Measurements from ENCODE around the gene EFR3B. TPM values are rescaled to one million over a fixed set of nuclear protein-coding genes. Genes with fewer than 3 reads are reported as not detected.

The EFR3B gene
- polyA plus RNA-seq, 1 of the 3 experiments (the other 2 are of a cell fraction): 1.5 TPM

GRCh38 chr2:25076749-25077148 is 34.9 kb downstream of the EFR3B start:
- Histone ChIP-seq H3F3A (replicated peaks; ENCODE audit: insufficient read depth) (peaks cover 24% of the 10 kb centered on the region), H3K9ac (no peak overlapping the region), H3K27ac (ENCODE audit: low read depth in 2 of 2, low read length in 1 of 2) (peak overlapping the region in 1 of 2 experiments; percentile 73; a peak in 2 of 4 replicates), H4K20me1 (ENCODE audit: insufficient read depth) (peaks cover 60% of the 10 kb centered on the region), H3K4me3 (ENCODE audit: low read depth in 2 of 2, low read length in 1 of 2) (no peak overlapping the region), H3K36me3 (replicated peaks in 1 of 2; ENCODE audit: control insufficient read depth in 1 of 2, insufficient read depth in 2 of 2, low read length in 1 of 2) (no peaks in the 10 kb centered on the region), H3K27me3 (ENCODE audit: insufficient read depth) (no peaks in the 10 kb centered on the region), H3K9me3 (no peaks in the 10 kb centered on the region), H2AFZ (ENCODE audit: low read depth) (no peak overlapping the region), H3K9me2 (no peaks in the 10 kb centered on the region), H3K4me2 (no peak overlapping the region), H3K4me1 (ENCODE audit: control insufficient read depth in 1 of 2, insufficient read depth in 2 of 2, low read depth in 1 of 2, low read length in 1 of 2) (peaks cover 12 to 26% of the 10 kb centered on the region in 2 experiments), H3K79me2 (ENCODE audit: insufficient read depth) (no peaks in the 10 kb centered on the region)
- CTCF ChIA-PET: interaction anchor here (0.7 to 1.5 kb wide), 5 partner anchors 21 to 119 kb away, joined by 3 to 6 read pairs (median 3); no protein-coding TSS in a partner anchor
- peak; percentile 80 for DNase-seq
- POLR2A ChIA-PET: no interaction called here
- 74% methylated on average over 5 of the region's 5 CpGs for WGBS (ENCODE audit: low lambda C conversion rate)
- TF ChIP-seq NRF1 (IDR thresholded peaks at IDR 0.05; ENCODE audit: low read depth, low read length): no peak
- TF ChIP-seq EP300 (IDR thresholded peaks at IDR 0.05; ENCODE audit: borderline replicate concordance in 1 of 2, low read depth in 1 of 2, low read length in 1 of 2): 0 out of 4 replicates have a peak, but pooled peaks of 1 of the 2 experiments have one; percentile 4
- TF ChIP-seq GABPA (IDR thresholded peaks at IDR 0.05; ENCODE audit: low read depth): no peak
- peak; percentile 69 for TF ChIP-seq RCOR1 (IDR thresholded peaks at IDR 0.05; ENCODE audit: low read length)
- no peak for TF ChIP-seq SMC3 (IDR thresholded peaks at IDR 0.05; ENCODE audit: low read depth, low read length)
- TF ChIP-seq GATA2 (CRISPR knock-in tag; IDR thresholded peaks at IDR 0.05): peak; percentile 46; the same call in 1 of the 2 replicates
- peak; percentile 67; the same call in 1 of the 2 replicates for TF ChIP-seq MXI1 (IDR thresholded peaks at IDR 0.05; ENCODE audit: low read depth, low read length)

DNA sequence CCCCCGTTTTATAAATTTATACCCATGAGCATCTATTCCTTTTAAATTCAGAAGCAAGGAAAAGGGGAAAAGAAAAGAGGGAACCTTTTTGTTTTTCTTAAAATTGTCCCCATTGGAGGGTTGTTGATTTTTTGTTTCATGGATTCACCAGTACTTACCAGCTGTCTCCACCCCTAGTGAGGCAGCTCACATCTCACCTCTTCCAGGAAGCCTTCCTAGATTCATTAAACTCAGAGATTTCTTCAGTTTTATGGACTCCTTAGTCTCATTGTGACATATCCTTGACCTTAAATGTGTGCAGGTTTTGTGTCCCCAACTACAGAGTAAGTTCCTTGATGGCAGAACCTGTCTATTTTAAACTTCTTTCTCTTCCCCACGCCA is 35.9 kb downstream of the EFR3B start:
- DNase-seq: no peak
- ChIA-PET CTCF (interaction anchor here (1.1 kb wide), 1 partner anchor 13 kb away, joined by 3 read pairs; no protein-coding TSS in a partner anchor), POLR2A (no interaction called here)
- H3K9me3 ChIP-seq: no peaks in the 10 kb centered on the region
- H2AFZ ChIP-seq (ENCODE audit: low read depth): no peak overlapping the region
- H3K9ac ChIP-seq: no peak overlapping the region; the same call in 1 of the 2 replicates
- H3K4me1 ChIP-seq (ENCODE audit: control insufficient read depth in 1 of 2, insufficient read depth in 2 of 2, low read depth in 1 of 2, low read length in 1 of 2): peaks cover 12 to 24% of the 10 kb centered on the region in 2 experiments
- no peaks in the 10 kb centered on the region for H3K79me2 ChIP-seq (ENCODE audit: insufficient read depth)
- peak overlapping the region in 1 of 2 experiments; percentile 3; a peak in 2 of 4 replicates for H3K4me3 ChIP-seq (ENCODE audit: low read depth in 2 of 2, low read length in 1 of 2)
- peaks cover 68% of the 10 kb centered on the region for H4K20me1 ChIP-seq (ENCODE audit: insufficient read depth)
- 79% methylated on average over 2 of the region's 2 CpGs for WGBS (ENCODE audit: low lambda C conversion rate)
- no peak for TF ChIP-seq NRF1 (IDR thresholded peaks at IDR 0.05; ENCODE audit: low read depth, low read length)
- TF ChIP-seq RXRA (IDR thresholded peaks at IDR 0.05; ENCODE audit: borderline replicate concordance, low read depth): no peak
- no peak for TF ChIP-seq USF1 (IDR thresholded peaks at IDR 0.05; ENCODE audit: borderline replicate concordance, low read depth)
- no peak for TF ChIP-seq ZBTB33 (IDR thresholded peaks at IDR 0.05; ENCODE audit: borderline replicate concordance, low read depth)
- TF ChIP-seq GATA2 (CRISPR knock-in tag; IDR thresholded peaks at IDR 0.05): no peak
- no peak for TF ChIP-seq RAD21 (IDR thresholded peaks at IDR 0.05; ENCODE audit: low read length)
- TF ChIP-seq FOSL2 (IDR thresholded peaks at IDR 0.05; ENCODE audit: borderline replicate concordance, low read depth): no peak
- no peak for TF ChIP-seq MAX (IDR thresholded peaks at IDR 0.05; ENCODE audit: low read depth)
- TF ChIP-seq JUND (IDR thresholded peaks at IDR 0.05): no peak
- no peak for TF ChIP-seq TEAD4 (IDR thresholded peaks at IDR 0.05; ENCODE audit: borderline replicate concordance, insufficient read depth)
- no peak for TF ChIP-seq CTCF (IDR thresholded peaks at IDR 0.05)
- TF ChIP-seq EZH2phosphoT487 (IDR thresholded peaks at IDR 0.05; ENCODE audit: borderline replicate concordance, low read depth): no peak
- no peak for TF ChIP-seq TAF1 (IDR thresholded peaks at IDR 0.05; ENCODE audit: borderline replicate concordance, low read depth, low read length)
- TF ChIP-seq SIN3A (IDR thresholded peaks at IDR 0.05; ENCODE audit: borderline replicate concordance, low read depth, low read length): no peak
- no peak for TF ChIP-seq YY1 (IDR thresholded peaks at IDR 0.05; ENCODE audit: low read depth)
- TF ChIP-seq FOXJ3 (CRISPR knock-in tag; IDR thresholded peaks at IDR 0.05): no peak
- TF ChIP-seq GABPA (IDR thresholded peaks at IDR 0.05; ENCODE audit: low read depth): no peak
- TF ChIP-seq MXI1 (IDR thresholded peaks at IDR 0.05; ENCODE audit: low read depth, low read length): no peak
- TF ChIP-seq, protein P1, sequence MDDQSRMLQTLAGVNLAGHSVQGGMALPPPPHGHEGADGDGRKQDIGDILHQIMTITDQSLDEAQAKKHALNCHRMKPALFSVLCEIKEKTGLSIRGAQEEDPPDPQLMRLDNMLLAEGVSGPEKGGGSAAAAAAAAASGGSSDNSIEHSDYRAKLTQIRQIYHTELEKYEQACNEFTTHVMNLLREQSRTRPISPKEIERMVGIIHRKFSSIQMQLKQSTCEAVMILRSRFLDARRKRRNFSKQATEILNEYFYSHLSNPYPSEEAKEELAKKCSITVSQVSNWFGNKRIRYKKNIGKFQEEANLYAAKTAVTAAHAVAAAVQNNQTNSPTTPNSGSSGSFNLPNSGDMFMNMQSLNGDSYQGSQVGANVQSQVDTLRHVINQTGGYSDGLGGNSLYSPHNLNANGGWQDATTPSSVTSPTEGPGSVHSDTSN (IDR thresholded peaks at IDR 0.05): no peak
- no peak for TF ChIP-seq TCF12 (IDR thresholded peaks at IDR 0.05)
- peak overlapping the region; percentile 1 to 55; a peak in 1 of 4 replicates for H3K27ac ChIP-seq (ENCODE audit: low read depth in 2 of 2, low read length in 1 of 2)
- H3K9me2 ChIP-seq: no peaks in the 10 kb centered on the region
- H3K36me3 ChIP-seq (replicated peaks in 1 of 2; ENCODE audit: control insufficient read depth in 1 of 2, insufficient read depth in 2 of 2, low read length in 1 of 2): no peaks in the 10 kb centered on the region
- peaks cover 24% of the 10 kb centered on the region for H3F3A ChIP-seq (replicated peaks; ENCODE audit: insufficient read depth)
- H3K27me3 ChIP-seq (ENCODE audit: insufficient read depth): no peaks in the 10 kb centered on the region
- peak overlapping the region; percentile 61 for H3K4me2 ChIP-seq

Measured in SK-N-SH (cell line).